Activated gamma-delta T cell treated with anti-CD3 and anti-CD28 coated beads, Interleukin-2, amount 50 U/mL, for 16 hours (primary cell): ENCODE data around the gene TELO2.

Experiments used
- DNase-seq: peaks from one replicate; pipeline ENCODE4 v3.0.0-alpha.2; 2020; ENCODE audit warnings: low read depth

TELO2 gene

DNA sequence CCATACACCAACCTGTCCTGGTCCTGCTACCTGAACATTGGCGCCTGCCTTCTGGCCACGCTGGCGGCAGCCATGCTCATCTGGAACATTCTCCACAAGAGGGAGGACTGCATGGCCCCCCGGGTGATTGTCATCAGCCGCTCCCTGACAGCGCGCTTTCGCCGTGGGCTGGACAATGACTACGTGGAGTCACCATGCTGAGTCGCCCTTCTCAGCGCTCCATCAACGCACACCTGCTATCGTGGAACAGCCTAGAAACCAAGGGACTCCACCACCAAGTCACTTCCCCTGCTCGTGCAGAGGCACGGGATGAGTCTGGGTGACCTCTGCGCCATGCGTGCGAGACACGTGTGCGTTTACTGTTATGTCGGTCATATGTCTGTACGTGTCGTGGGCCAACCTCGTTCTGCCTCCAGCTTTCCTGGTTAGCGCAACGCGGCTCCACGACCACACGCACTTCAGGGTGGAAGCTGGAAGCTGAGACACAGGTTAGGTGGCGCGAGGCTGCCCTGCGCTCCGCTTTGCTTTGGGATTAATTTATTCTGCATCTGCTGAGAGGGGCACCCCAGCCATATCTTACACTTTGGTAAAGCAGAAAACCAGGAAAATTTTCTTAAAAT is 61.8 kb downstream of the TELO2 start:
- DNase-seq, result no peak

GRCh38 chr16:1556254-1556653 is 63.1 kb downstream of the TELO2 start:
- no peak for DNase-seq

DNA sequence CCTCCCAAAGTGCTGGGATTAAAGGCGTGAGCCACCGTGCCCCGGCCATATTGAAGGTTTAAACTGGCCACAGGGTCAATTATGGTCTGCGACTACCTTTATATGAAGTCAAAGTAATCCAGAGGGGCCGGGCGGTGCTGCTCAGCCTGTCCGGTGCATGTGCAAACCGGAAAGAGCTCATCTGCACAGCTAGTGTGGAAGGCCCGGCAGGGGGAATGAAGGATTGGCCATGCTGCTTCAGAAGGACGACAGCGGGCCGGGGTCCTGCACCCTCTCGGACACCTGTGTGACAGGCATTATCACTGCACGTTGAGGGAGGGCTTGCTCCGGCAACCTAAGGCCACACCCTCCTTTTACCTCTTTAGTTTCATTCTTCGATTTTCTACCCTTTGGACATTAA is 63.9 kb downstream of the TELO2 start:
- DNase-seq, result no peak

GRCh38 chr16:1557576-1557975 is 64.4 kb downstream of the TELO2 start:
- no peak for DNase-seq

GRCh38 chr16:1559446-1559975 is 66.4 kb downstream of the TELO2 start:
- DNase-seq, result no peak
